ENCODE measurements around the gene SUSD1. TPM values are rescaled to one million over a fixed set of nuclear protein-coding genes. Genes with fewer than 3 reads are reported as not detected.

SUSD1 gene
- total and polyA plus RNA-seq, 2 of the 13 experiments (the other 11 are each of a cell fraction or from before 2014, with no cell fraction given) = 25.9 to 32.3 TPM

- TF ChIP-seq ZNF33B (CRISPR knock-in tag; IDR thresholded peaks at IDR 0.05) = no peak
Measured at GRCh38 chr9:112049811-112050516, 125.1 kb downstream of the SUSD1 start (continued).

DNA sequence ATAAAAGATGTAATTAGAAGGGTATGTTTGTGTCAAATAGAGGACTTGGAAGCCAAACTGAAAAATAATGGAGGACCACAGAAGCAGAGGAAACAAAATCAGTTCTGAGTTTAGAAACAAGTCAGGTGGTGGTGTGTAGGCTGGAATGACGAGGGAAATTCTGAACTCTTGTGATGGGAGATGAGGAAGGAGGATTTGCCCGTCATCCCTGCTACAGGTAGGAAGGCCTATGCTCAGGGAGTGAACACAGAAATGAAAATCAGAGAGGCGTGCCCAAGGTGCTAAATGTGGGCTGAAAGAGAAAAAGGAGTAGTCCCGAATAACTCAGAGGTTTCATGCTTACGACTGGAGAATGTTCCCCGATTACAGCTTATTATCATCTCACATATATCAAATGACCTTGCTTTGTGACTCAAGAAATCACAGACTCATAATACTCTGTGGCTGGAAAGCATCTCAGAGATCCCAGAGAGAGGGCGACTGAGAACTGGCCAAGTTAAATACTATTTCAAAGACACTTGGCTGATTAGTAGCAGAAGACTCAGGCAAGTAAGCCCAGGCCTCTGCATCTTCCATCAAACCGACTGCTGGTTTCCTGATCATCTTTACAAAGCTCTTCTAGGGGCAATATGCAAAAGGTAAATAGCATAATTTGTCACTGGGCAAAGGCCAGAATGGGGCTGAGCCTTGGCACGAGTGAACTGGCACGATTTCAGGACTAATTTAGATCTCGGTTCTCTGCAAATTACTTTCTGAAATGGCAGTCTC is 126.0 kb downstream of the SUSD1 start:
- Histone ChIP-seq H3K27ac (ENCODE audit: extremely low read length, insufficient read depth, low read length) (no peak overlapping the region), H3K4me1 (ENCODE audit: insufficient read depth, low read length) (peaks cover 23% of the 10 kb centered on the region), H3K27me3 (ENCODE audit: control insufficient read depth in 1 of 2, insufficient read depth in 2 of 2, low read length in 2 of 2) (no peaks in the 10 kb centered on the region), H2AFZ (ENCODE audit: low read length) (no peak overlapping the region), H3K36me3 (replicated peaks in 1 of 2; ENCODE audit: control insufficient read depth in 1 of 2, insufficient read depth in 2 of 2, low read length in 2 of 2) (peaks cover 0 to 2% of the 10 kb centered on the region in 2 experiments; a peak in 2 of 5 replicates), H4K20me1 (ENCODE audit: insufficient read depth, low read length) (no peaks in the 10 kb centered on the region), H3K9ac (ENCODE audit: insufficient read depth, low read depth, low read length) (no peak overlapping the region), H3K9me3 (ENCODE audit: low read length) (no peaks in the 10 kb centered on the region), H3K4me3 (replicated peaks in 1 of 3; ENCODE audit: insufficient read depth in 1 of 3, low read depth in 2 of 3, low read length in 3 of 3) (no peak overlapping the region), H3K4me2 (ENCODE audit: low read depth, low read length) (no peak overlapping the region), H3K79me2 (ENCODE audit: insufficient read depth, low read length) (no peaks in the 10 kb centered on the region)
- CTCF ChIA-PET (ENCODE audit: low intra/inter-chr PET ratio, low total read pairs) = no interaction called here
- BruUV-seq (replicated peaks) = no TSS peak
- FAIRE-seq (no peak), DNase-seq (ENCODE audit: low spot score) (no peak), ATAC-seq (no peak)
- WGBS (ENCODE audit: low lambda C conversion rate) = 83% methylated on average over 11 of the region's 11 CpGs
- intact Hi-C loops (cut with micrococcal nuclease; ENCODE audit: unreplicated experiment) = no loop called here
- in situ Hi-C loops (cut with HindIII; ENCODE audit: extremely low pct_ligation_motif_present, low pct_unique_long_range_greater_than_20kb) = no loop called here
- TF ChIP-seq BRD4 (CRISPR knock-in tag; IDR thresholded peaks at IDR 0.05) (no peak), ZNF562 (CRISPR knock-in tag; IDR thresholded peaks at IDR 0.05; ENCODE audit: borderline replicate concordance) (no peak)
- POLR2A ChIA-PET = interaction anchor here (1.6 kb wide), 1 partner anchor 683 kb away, joined by 3 read pairs; no protein-coding TSS in a partner anchor

- BruUV-seq (replicated peaks) = no TSS peak
- H3K4me3 ChIP-seq (replicated peaks in 1 of 3; ENCODE audit: insufficient read depth in 1 of 3, low read depth in 2 of 3, low read length in 3 of 3) = no peak overlapping the region
- FAIRE-seq (no peak), DNase-seq (ENCODE audit: low spot score) (no peak), ATAC-seq (no peak)
- ChIA-PET POLR2A (no interaction called here), CTCF (ENCODE audit: low intra/inter-chr PET ratio, low total read pairs) (no interaction called here)
- TF ChIP-seq ZNF564 (CRISPR knock-in tag; IDR thresholded peaks at IDR 0.05) (peak; percentile 79; the same call in 1 of the 2 replicates), CREM (IDR thresholded peaks at IDR 0.05) (no peak), CREM (CRISPR knock-in tag; IDR thresholded peaks at IDR 0.05) (no peak)
- no peak overlapping the region for H3K27ac ChIP-seq (ENCODE audit: extremely low read length, insufficient read depth, low read length)
- no peaks in the 10 kb centered on the region for H3K79me2 ChIP-seq (ENCODE audit: insufficient read depth, low read length)
- intact Hi-C loops (cut with micrococcal nuclease; ENCODE audit: unreplicated experiment) = no loop called here
- no peak overlapping the region for H2AFZ ChIP-seq (ENCODE audit: low read length)
- H3K27me3 ChIP-seq (ENCODE audit: control insufficient read depth in 1 of 2, insufficient read depth in 2 of 2, low read length in 2 of 2) = no peaks in the 10 kb centered on the region
- H3K9ac ChIP-seq (ENCODE audit: insufficient read depth, low read depth, low read length) = no peak overlapping the region
- peaks cover 0 to 2% of the 10 kb centered on the region in 2 experiments; a peak in 2 of 5 replicates for H3K36me3 ChIP-seq (replicated peaks in 1 of 2; ENCODE audit: control insufficient read depth in 1 of 2, insufficient read depth in 2 of 2, low read length in 2 of 2)
- no peaks in the 10 kb centered on the region for H3K9me3 ChIP-seq (ENCODE audit: low read length)
- in situ Hi-C loops (cut with HindIII; ENCODE audit: extremely low pct_ligation_motif_present, low pct_unique_long_range_greater_than_20kb) = no loop called here
- H3K4me1 ChIP-seq (ENCODE audit: insufficient read depth, low read length) = peaks cover 23% of the 10 kb centered on the region
- no peak overlapping the region for H3K4me2 ChIP-seq (ENCODE audit: low read depth, low read length)
- H4K20me1 ChIP-seq (ENCODE audit: insufficient read depth, low read length) = no peaks in the 10 kb centered on the region
Measured at GRCh38 chr9:112047538-112048066, 127.5 kb downstream of the SUSD1 start.

Measured in HepG2 (cell line).